Neural crest cell (in vitro differentiated cells): ENCODE data around the gene RALGPS1. TPM values are rescaled to one million over a fixed set of nuclear protein-coding genes. Genes with fewer than 3 reads are reported as not detected.

Experiments used
- DNase-seq: peaks from one replicate; pipeline ENCODE4 v3.0.0; 2021; ENCODE audit warnings: low read depth, mixed read lengths, low spot score
- H3K27ac Mint-ChIP-seq: one replicate; pipeline ENCODE4 v1.8.0; 2021; ENCODE audit warnings: mild to moderate bottlenecking, mixed read lengths; ENCODE audit not compliant: unreplicated experiment
- H3K27me3 Mint-ChIP-seq: 2 replicates; pipeline ENCODE4 v1.8.0; 2021; ENCODE audit warnings: low read depth, mild to moderate bottlenecking, mixed read lengths
- H3K36me3 Mint-ChIP-seq: 2 replicates; pipeline ENCODE4 v1.8.0; 2021; ENCODE audit warnings: low read depth, mild to moderate bottlenecking, mixed read lengths
- H3K4me1 Mint-ChIP-seq: 2 replicates; pipeline ENCODE4 v1.8.0; 2021; ENCODE audit warnings: mixed read lengths
- H3K4me3 Mint-ChIP-seq: one replicate; pipeline ENCODE4 v1.8.0; 2021; ENCODE audit warnings: mild to moderate bottlenecking, mixed read lengths
- H3K9me3 Mint-ChIP-seq: 2 replicates; pipeline ENCODE4 v1.8.0; 2021; ENCODE audit warnings: mixed read lengths
- total RNA-seq: library from RNA; stranded (reverse); gene quantifications from 2 replicates; pipeline ENCODE4 v1.2.1, GENCODE V29; 2021
- TF ChIP-seq, protein P1 (sequence below): fragments of 200-600 bp; sonication (generic); conservative IDR thresholded peaks from 2 replicates; pipeline ENCODE4 v1.5.0; 2021; ENCODE audit warnings: antibody characterized with exemption, mild to moderate bottlenecking

Gene RALGPS1
- total RNA-seq, 1 donor from 2014 or later, result 11.7 TPM

DNA sequence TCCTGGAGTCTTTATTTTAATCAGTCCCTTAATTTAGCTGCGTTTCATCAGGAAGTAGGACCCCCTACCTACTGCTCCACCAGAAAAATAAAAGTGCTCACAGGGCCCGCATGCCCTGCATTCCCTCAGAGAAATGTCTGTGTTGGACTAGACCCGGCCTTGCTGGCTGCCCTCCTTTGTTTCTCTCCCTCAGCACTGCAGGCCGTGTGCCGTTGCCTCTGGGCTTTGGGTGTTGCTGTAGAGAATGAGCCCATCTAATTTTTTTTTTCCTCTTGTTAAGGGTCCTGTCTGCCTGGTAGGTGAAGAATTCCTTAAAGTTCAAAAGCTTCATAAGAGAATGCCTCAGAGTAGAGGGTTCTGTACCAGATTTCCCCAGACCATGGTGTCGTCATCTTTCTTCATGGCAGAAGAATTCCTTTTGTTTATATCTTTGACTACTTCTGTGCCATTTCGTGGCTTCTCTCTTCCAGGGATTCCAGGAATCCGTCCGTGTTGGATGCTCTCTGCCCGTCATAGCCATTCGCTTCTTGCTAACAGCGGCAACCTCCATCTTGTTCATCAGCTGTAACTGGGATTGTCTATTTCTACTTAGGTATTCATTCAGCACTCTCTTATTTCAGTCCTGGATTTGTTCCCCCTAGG, 257.6 kb downstream of the RALGPS1 start:
- H3K4me1 Mint-ChIP-seq, result peaks cover 9% of the 10 kb centered on the region
- no peaks in the 10 kb centered on the region for H3K9me3 Mint-ChIP-seq
- no peak overlapping the region for H3K4me3 Mint-ChIP-seq
- no peak for DNase-seq
- TF ChIP-seq, protein P1, sequence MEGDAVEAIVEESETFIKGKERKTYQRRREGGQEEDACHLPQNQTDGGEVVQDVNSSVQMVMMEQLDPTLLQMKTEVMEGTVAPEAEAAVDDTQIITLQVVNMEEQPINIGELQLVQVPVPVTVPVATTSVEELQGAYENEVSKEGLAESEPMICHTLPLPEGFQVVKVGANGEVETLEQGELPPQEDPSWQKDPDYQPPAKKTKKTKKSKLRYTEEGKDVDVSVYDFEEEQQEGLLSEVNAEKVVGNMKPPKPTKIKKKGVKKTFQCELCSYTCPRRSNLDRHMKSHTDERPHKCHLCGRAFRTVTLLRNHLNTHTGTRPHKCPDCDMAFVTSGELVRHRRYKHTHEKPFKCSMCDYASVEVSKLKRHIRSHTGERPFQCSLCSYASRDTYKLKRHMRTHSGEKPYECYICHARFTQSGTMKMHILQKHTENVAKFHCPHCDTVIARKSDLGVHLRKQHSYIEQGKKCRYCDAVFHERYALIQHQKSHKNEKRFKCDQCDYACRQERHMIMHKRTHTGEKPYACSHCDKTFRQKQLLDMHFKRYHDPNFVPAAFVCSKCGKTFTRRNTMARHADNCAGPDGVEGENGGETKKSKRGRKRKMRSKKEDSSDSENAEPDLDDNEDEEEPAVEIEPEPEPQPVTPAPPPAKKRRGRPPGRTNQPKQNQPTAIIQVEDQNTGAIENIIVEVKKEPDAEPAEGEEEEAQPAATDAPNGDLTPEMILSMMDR, result no peak
- H3K27me3 Mint-ChIP-seq, result no peaks in the 10 kb centered on the region
- no peak overlapping the region for H3K27ac Mint-ChIP-seq
- H3K36me3 Mint-ChIP-seq, result no peaks in the 10 kb centered on the region

DNA sequence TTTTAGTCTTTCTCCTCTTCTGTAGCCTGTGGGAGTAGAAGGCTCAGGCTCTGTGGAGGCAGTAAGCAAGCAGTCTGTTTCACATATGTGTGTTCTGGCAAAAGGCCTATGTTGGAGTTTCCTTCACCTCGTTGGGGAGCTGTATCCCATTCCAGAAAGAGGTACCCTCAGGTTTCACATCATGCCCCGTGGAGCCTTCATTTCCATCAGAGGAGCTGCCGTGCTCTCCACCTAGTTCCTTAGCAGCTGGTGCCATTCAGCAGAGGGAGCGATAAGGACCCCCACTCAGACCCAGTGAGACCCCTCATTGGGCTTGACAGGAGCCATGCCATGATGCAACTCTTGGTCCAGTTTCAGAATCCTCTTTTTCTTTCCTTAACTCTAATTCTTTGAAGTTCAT, 258.5 kb downstream of the RALGPS1 start:
- TF ChIP-seq, protein P1, result no peak
- DNase-seq, result no peak
- Mint-ChIP-seq H3K9me3 (no peaks in the 10 kb centered on the region), H3K4me1 (peaks cover 9% of the 10 kb centered on the region), H3K36me3 (no peaks in the 10 kb centered on the region), H3K27ac (no peak overlapping the region), H3K4me3 (no peak overlapping the region), H3K27me3 (no peaks in the 10 kb centered on the region)

DNA sequence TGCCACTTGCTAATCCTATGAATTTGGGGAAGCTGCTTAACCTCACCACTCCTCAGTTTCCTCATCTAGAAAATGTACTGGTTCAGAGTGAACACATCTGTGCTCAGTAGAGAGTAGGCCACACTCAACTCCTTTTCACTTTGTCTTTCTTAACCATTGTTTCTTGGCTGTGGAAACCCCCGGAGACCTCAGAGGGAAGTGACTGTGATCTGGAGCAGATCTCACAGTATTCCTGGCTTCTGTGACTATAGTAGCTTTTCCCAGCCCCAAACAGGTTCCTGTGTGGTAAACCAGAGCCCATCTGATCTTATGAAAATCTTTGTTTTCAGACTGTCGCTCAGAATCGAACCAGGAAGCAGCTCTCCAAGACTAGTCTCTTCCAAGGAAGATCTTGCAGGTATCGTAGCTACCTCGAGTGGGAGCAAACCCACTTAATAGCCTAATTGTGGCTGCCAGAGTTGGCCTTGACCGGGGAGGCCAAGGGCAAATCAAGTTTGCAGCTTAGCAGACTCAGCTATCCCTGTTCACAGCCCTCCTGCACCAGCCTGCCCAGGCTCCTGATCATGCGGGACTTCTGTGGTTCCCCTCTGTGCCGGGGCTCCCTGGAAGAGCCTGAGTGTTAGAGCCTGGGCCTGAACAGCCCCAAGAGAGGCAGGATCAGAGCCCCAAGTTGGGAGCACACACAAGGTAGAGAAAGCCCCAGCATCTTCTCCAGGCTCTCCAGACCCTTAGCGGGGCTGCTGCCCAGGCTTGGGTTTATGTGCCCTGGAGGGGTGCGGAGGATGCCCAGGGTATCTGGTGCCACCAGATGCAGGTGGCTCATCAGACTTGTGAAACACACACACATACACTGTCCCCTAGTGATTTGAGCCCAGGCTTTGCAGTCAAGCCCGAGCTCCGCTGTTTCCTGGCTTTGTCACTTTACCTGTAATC, 260.1 kb downstream of the RALGPS1 start:
- H3K27ac Mint-ChIP-seq, result peak overlapping the region; percentile 6
- H3K4me3 Mint-ChIP-seq, result no peak overlapping the region
- no peaks in the 10 kb centered on the region for H3K36me3 Mint-ChIP-seq
- TF ChIP-seq, protein P1, result no peak
- no peaks in the 10 kb centered on the region for H3K9me3 Mint-ChIP-seq
- DNase-seq, result no peak
- no peaks in the 10 kb centered on the region for H3K27me3 Mint-ChIP-seq
- H3K4me1 Mint-ChIP-seq, result peaks cover 14% of the 10 kb centered on the region

DNA sequence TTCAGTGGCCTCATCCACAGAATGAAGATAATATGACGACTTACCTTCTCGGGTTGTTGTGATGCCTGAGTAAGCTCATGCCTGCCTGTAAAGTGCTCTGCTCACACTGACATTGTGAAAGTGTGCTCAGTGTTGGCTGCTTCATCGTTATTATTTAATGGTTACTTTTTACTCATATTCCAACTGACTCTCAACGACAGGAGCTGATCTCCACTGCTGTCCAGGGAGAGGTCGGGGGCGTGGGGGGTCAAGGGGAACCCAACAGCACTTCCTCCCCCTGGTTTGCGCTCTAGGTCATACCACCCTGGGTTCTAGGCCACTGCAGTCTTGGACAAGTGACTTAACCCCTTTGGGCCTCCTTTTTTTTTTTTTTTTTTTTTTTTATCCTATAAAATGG, 260.7 kb downstream of the RALGPS1 start:
- Mint-ChIP-seq H3K27ac (no peak overlapping the region), H3K4me3 (no peak overlapping the region), H3K27me3 (no peaks in the 10 kb centered on the region), H3K36me3 (no peaks in the 10 kb centered on the region), H3K4me1 (peaks cover 14% of the 10 kb centered on the region), H3K9me3 (no peaks in the 10 kb centered on the region)
- no peak for DNase-seq
- TF ChIP-seq, protein P1, result no peak

DNA sequence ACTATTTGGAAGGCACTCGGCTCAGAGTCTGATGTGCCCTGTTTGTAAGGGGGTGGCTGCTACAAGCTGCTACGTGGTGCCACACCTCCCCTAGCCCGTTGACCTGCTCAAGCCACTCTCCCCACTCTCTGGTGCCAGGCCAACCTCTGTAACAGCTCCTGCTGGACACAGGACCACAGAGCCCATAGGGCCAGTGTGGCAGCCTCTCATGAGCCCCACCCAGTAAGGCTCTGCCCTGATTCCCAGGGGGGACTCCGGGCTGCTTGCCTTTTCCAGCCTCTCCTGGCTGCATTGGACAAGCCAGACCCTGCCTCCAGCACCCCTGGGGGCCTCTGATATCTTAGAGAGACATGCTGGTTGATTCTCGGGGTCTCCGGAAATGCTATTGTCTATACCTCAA, 261.2 kb downstream of the RALGPS1 start:
- H3K36me3 Mint-ChIP-seq, result no peaks in the 10 kb centered on the region
- peaks cover 14% of the 10 kb centered on the region for H3K4me1 Mint-ChIP-seq
- H3K27ac Mint-ChIP-seq, result no peak overlapping the region
- no peak overlapping the region for H3K4me3 Mint-ChIP-seq
- no peak for DNase-seq
- no peaks in the 10 kb centered on the region for H3K27me3 Mint-ChIP-seq
- H3K9me3 Mint-ChIP-seq, result no peaks in the 10 kb centered on the region
- TF ChIP-seq, protein P1, result no peak
